Mesendoderm (in vitro differentiated cells): ENCODE measurements around the gene ACACA.

Experiments used
- DNase-seq: peaks from one replicate; pipeline ENCODE4 v3.0.0; 2013
- H2AK5ac ChIP-seq: 2 replicates; pipeline ENCODE4 v1.6.1; 2013; ENCODE audit warnings: low read length, inconsistent platforms
- H2BK120ac ChIP-seq: 2 replicates; pipeline ENCODE4 v1.6.1; 2013; ENCODE audit warnings: low read depth, mild to moderate bottlenecking, low read length, moderate library complexity, mixed read lengths
- H2BK15ac ChIP-seq: replicated peaks from 2 replicates; pipeline ENCODE4 v1.6.1; 2013; ENCODE audit warnings: low read depth, mild to moderate bottlenecking, moderate library complexity
- H2BK5ac ChIP-seq: 2 replicates; pipeline ENCODE4 v1.6.1; 2013; ENCODE audit warnings: low read length, inconsistent platforms
- H3K18ac ChIP-seq: 2 replicates; pipeline ENCODE4 v1.6.1; 2013; ENCODE audit warnings: mild to moderate bottlenecking, low read length, mixed read lengths
- H3K23ac ChIP-seq: one replicate; pipeline ENCODE4 v1.6.1; 2013; ENCODE audit warnings: low read length
- H3K27ac ChIP-seq: 2 replicates; pipeline ENCODE4 v1.5.1; 2013; ENCODE audit warnings: low read depth, mild to moderate bottlenecking, inconsistent platforms, low read length, moderate library complexity
- H3K27me3 ChIP-seq: 2 replicates; pipeline ENCODE4 v1.6.1; 2013; ENCODE audit warnings: low read length, control low read depth, mild to moderate bottlenecking, inconsistent platforms; ENCODE audit not compliant: insufficient read depth, poor library complexity
- H3K36me3 ChIP-seq: 2 replicates; pipeline ENCODE4 v1.6.1; 2013; ENCODE audit warnings: low read length, inconsistent platforms; ENCODE audit not compliant: control insufficient read depth, insufficient read depth
- H3K4ac ChIP-seq: one replicate; pipeline ENCODE4 v1.6.1; 2013; ENCODE audit warnings: low read depth, mild to moderate bottlenecking, low read length, moderate library complexity
- H3K4me1 ChIP-seq: 2 replicates; pipeline ENCODE4 v1.6.1; 2013; ENCODE audit warnings: low read depth, low read length, inconsistent platforms; ENCODE audit not compliant: control insufficient read depth
- H3K4me2 ChIP-seq: 2 replicates; pipeline ENCODE4 v1.6.1; 2013; ENCODE audit warnings: low read length
- H3K4me3 ChIP-seq: 2 replicates; pipeline ENCODE4 v1.5.1; 2013; ENCODE audit warnings: mild to moderate bottlenecking, low read length
- H3K56ac ChIP-seq: one replicate; pipeline ENCODE4 v1.6.1; 2013; ENCODE audit warnings: low read length
- H3K79me1 ChIP-seq: 2 replicates; pipeline ENCODE4 v1.6.1; 2013; ENCODE audit warnings: low read length, inconsistent platforms
- H3K79me2 ChIP-seq: 2 replicates; pipeline ENCODE4 v1.6.1; 2013; ENCODE audit warnings: mild to moderate bottlenecking, low read length; ENCODE audit not compliant: control insufficient read depth, insufficient read depth
- H3K9ac ChIP-seq: 2 replicates; pipeline ENCODE4 v1.6.1; 2013; ENCODE audit warnings: low read length, inconsistent platforms
- H4K5ac ChIP-seq: one replicate; pipeline ENCODE4 v1.6.1; 2013; ENCODE audit warnings: low read length
- H4K8ac ChIP-seq: one replicate; pipeline ENCODE4 v1.6.1; 2013; ENCODE audit warnings: low read depth, mild to moderate bottlenecking, control low read depth, low read length, moderate library complexity
- WGBS: extraction: QIAGEN DNeasy Blood & Tissue Kit; methylation state at CpG from one replicate; pipeline ENCODE4 v1.1.7; 2013; ENCODE audit warnings: low lambda C conversion rate, missing lambda C conversion rate; ENCODE audit not compliant: insufficient coverage; ENCODE audit errors: extremely low coverage; 5-methylcytosine and 5-hydroxymethylcytosine counted together

Gene ACACA

DNA sequence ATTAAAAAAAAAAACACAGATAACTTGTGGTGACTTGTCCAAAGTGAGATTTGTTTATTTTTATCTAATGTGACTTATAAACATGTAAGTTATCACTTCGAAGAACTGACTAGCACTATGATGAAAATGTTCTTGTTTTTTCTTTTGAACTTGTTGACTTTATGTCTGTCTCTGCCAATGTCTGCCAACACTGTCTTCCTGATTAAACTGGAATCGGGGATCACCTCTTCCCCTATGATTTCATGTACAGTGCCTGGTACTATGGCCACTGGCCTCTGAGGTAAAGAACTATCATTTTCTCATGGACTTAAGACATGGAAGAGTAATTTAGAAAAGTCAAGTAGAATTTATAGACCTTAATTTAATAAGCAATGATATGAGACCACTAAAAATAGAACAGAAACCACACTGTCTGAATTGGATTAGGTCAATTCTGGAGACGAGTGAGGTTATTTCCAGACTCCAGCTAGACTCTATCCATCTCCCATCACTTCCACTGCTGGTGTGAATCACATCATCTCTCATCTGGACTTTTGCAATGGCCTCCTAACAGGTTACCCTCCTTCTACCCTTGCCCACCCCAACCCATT, 22.0 kb downstream of the ACACA start:
- H2BK15ac ChIP-seq, result no peak overlapping the region
- H3K56ac ChIP-seq, result no peak overlapping the region
- DNase-seq, result no peak
- H3K4me2 ChIP-seq, result no peak overlapping the region
- H3K9ac ChIP-seq, result no peak overlapping the region
- no peak overlapping the region for H4K8ac ChIP-seq
- H2AK5ac ChIP-seq, result no peak overlapping the region
- H3K4ac ChIP-seq, result no peak overlapping the region
- no peak overlapping the region for H2BK120ac ChIP-seq
- H3K18ac ChIP-seq, result no peak overlapping the region
- no peaks in the 10 kb centered on the region for H3K79me1 ChIP-seq
- no peaks in the 10 kb centered on the region for H3K4me1 ChIP-seq
- no peaks in the 10 kb centered on the region for H3K36me3 ChIP-seq
- no peak overlapping the region for H3K4me3 ChIP-seq
- WGBS, result no CpG with 5 or more reads among the region's 3 CpGs
- no peak overlapping the region for H2BK5ac ChIP-seq
- H3K27ac ChIP-seq, result no peak overlapping the region
- no peaks in the 10 kb centered on the region for H3K27me3 ChIP-seq
- H4K5ac ChIP-seq, result no peak overlapping the region
- no peaks in the 10 kb centered on the region for H3K79me2 ChIP-seq
- no peak overlapping the region for H3K23ac ChIP-seq

DNA sequence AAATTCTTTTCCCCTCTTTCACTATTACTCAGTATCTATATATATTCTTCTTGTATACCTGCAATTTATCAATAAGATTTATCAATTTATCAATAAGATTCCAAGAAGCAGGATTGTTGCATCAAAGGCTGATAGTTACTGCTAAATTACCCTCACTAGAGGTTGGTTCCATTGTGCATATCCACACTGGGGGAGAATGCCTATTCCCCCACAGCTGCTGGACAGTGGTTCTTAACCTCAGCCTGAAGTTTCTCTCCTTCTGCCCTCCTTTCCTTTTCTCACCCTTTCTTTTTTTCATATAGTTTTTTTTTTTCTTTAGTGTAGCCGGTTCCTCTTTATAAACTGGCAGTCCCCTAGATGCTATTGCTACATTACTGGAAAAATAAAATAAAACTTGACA, 24.6 kb downstream of the ACACA start:
- Histone ChIP-seq H3K27ac (no peak overlapping the region), H4K5ac (no peak overlapping the region), H3K27me3 (no peaks in the 10 kb centered on the region), H2AK5ac (no peak overlapping the region), H3K4me1 (no peaks in the 10 kb centered on the region), H3K4me2 (no peak overlapping the region), H3K79me2 (no peaks in the 10 kb centered on the region), H3K56ac (no peak overlapping the region), H2BK120ac (no peak overlapping the region), H3K23ac (no peak overlapping the region), H3K36me3 (no peaks in the 10 kb centered on the region), H3K4me3 (no peak overlapping the region), H3K79me1 (no peaks in the 10 kb centered on the region), H3K9ac (no peak overlapping the region), H4K8ac (no peak overlapping the region), H2BK15ac (no peak overlapping the region), H2BK5ac (no peak overlapping the region), H3K18ac (no peak overlapping the region), H3K4ac (no peak overlapping the region)
- no CpG with 5 or more reads among the region's 1 CpG for WGBS
- no peak for DNase-seq

DNA sequence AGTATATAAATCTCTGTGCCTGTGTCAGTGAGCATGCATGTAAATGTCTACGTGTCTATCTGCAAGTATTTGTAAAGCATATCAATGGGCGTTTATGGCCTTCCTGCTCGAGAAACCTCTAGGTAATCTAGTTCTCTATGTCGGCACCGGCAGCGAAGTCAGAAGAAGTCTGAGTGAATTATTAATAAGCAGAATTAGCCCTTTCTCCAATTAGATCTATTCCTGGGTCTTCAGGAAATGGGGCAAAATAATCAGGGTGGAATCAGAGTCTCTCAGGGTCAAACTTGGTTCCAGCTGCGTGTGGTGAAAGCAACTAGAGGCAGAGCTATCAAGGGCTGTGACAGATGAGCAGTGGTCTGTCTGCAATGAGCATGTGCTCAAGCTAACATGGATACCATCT, 30.9 kb downstream of the ACACA start, which contains the start of gene C17orf78:
C17orf78 (plus strand) TSS at position 280 of the 400 bp plus-strand sequence; CDS start at position 388, 108 bp downstream.
- Histone ChIP-seq H3K27me3 (no peaks in the 10 kb centered on the region), H4K5ac (no peak within 1 kb of the TSS), H3K9ac (no peak within 1 kb of the TSS), H2BK15ac (no peak within 1 kb of the TSS), H3K4me1 (no peaks in the 10 kb centered on the region), H3K27ac (no peak within 1 kb of the TSS), H3K18ac (no peak within 1 kb of the TSS), H3K56ac (no peak within 1 kb of the TSS), H3K79me2 (no peaks in the 10 kb centered on the region), H3K36me3 (no peaks in the 10 kb centered on the region), H3K23ac (no peak within 1 kb of the TSS), H3K4me3 (no peak within 1 kb of the TSS), H3K4ac (no peak within 1 kb of the TSS), H2BK5ac (no peak within 1 kb of the TSS), H3K4me2 (no peak within 1 kb of the TSS), H4K8ac (no peak within 1 kb of the TSS), H3K79me1 (no peaks in the 10 kb centered on the region), H2AK5ac (no peak within 1 kb of the TSS), H2BK120ac (no peak within 1 kb of the TSS)
- no CpG with 5 or more reads among the region's 7 CpGs for WGBS
- DNase-seq, result no peak

DNA sequence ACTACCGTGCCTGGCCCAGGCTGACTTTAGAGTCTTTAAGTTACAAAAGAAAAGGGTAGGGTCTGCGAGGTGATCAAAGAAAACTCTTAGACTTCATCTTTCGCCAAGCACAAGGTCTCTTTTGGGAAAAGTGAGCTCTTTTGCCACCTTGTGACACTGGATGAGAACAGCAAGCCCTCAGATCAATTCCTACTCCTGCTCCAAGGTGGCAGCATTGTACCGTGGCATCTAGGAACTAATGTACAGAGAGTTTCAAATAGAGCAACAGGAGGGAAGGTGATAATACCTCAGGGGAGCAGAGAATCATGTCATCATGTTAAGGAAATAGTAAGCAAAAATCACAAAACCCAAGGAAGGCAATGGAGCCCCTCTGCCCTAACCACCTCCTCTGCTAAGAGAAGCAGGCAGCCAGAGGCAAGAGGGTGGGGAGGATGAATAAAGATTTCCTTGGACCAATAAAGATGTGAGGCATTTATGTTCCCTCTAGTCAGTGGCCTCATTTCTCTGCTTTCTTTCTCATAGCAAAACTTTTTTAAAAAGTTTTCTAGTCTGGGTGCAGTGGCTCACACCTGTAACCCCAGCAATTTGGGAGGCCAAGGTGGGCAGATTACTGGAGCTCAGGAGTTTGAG, 33.0 kb downstream of the ACACA start:
- H3K79me2 ChIP-seq, result no peaks in the 10 kb centered on the region
- no peak overlapping the region for H3K4me2 ChIP-seq
- no peak overlapping the region for H4K8ac ChIP-seq
- H3K36me3 ChIP-seq, result no peaks in the 10 kb centered on the region
- no peak overlapping the region for H2BK15ac ChIP-seq
- no peak overlapping the region for H3K27ac ChIP-seq
- no peak overlapping the region for H2BK5ac ChIP-seq
- H2AK5ac ChIP-seq, result no peak overlapping the region
- H3K23ac ChIP-seq, result no peak overlapping the region
- no peak overlapping the region for H2BK120ac ChIP-seq
- no peaks in the 10 kb centered on the region for H3K27me3 ChIP-seq
- H3K4ac ChIP-seq, result no peak overlapping the region
- no peak overlapping the region for H3K9ac ChIP-seq
- WGBS, result no CpG with 5 or more reads among the region's 4 CpGs
- H3K56ac ChIP-seq, result peak overlapping the region; percentile 1
- no peaks in the 10 kb centered on the region for H3K4me1 ChIP-seq
- peak; percentile 93 for DNase-seq
- no peaks in the 10 kb centered on the region for H3K79me1 ChIP-seq
- H3K18ac ChIP-seq, result no peak overlapping the region
- no peak overlapping the region for H4K5ac ChIP-seq
- H3K4me3 ChIP-seq, result no peak overlapping the region

DNA sequence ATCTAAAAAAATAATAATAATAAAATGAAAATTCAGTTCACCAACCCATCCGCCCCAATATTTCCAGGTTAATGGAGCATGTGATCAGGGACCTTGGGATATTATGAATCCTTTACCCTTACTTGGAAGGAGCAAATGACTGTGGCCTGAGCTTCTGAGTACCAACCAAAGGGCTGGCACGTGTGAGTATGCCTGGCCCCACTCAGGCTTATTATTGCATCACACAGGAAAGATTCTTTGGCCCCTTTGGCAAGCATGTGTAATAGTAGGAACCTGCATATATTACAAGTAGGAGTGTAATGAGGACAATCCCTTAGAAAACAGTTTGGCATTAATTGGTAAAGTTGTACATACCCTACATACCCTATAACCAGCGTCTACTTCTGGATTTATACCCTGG, 38.1 kb downstream of the ACACA start:
- Histone ChIP-seq H3K79me2 (no peaks in the 10 kb centered on the region), H3K79me1 (no peaks in the 10 kb centered on the region), H3K56ac (no peak overlapping the region), H4K8ac (no peak overlapping the region), H3K27me3 (no peaks in the 10 kb centered on the region), H2BK120ac (no peak overlapping the region), H3K23ac (no peak overlapping the region), H3K4me3 (no peak overlapping the region), H3K18ac (no peak overlapping the region), H3K4ac (no peak overlapping the region), H2AK5ac (no peak overlapping the region), H2BK5ac (no peak overlapping the region), H3K36me3 (no peaks in the 10 kb centered on the region), H2BK15ac (no peak overlapping the region), H4K5ac (no peak overlapping the region), H3K4me1 (no peaks in the 10 kb centered on the region), H3K9ac (no peak overlapping the region), H3K4me2 (no peak overlapping the region), H3K27ac (no peak overlapping the region)
- WGBS, result no CpG with 5 or more reads among the region's 3 CpGs
- DNase-seq, result no peak

DNA sequence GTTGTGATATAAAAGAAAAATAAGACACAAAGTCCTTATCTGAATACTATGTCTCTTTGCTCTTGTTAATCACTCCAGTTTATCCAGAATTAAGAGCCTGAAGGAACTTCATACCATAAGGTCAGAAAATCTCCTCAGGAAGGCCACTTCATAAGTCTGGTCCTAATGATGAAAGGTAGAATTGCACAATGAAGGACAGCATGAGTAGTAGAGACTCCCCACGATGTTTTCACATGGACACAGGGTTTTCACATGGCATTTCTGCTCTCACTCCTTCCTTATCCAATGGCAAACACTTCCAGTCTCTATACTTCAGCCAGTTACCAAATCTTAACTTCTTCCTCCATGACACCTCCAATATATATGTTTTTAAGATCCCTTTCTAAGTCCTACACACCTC, 41.0 kb downstream of the ACACA start:
- WGBS, result no CpG with 5 or more reads among the region's 1 CpG
- H3K27me3 ChIP-seq, result no peaks in the 10 kb centered on the region
- no peak overlapping the region for H2BK15ac ChIP-seq
- H3K9ac ChIP-seq, result no peak overlapping the region
- no peak overlapping the region for H3K4me2 ChIP-seq
- H3K79me1 ChIP-seq, result no peaks in the 10 kb centered on the region
- no peak overlapping the region for H3K23ac ChIP-seq
- no peak overlapping the region for H2BK120ac ChIP-seq
- no peak for DNase-seq
- H3K4me3 ChIP-seq, result no peak overlapping the region
- no peak overlapping the region for H4K5ac ChIP-seq
- no peak overlapping the region for H2AK5ac ChIP-seq
- H3K27ac ChIP-seq, result no peak overlapping the region
- H3K36me3 ChIP-seq, result no peaks in the 10 kb centered on the region
- H3K79me2 ChIP-seq, result no peaks in the 10 kb centered on the region
- no peaks in the 10 kb centered on the region for H3K4me1 ChIP-seq
- no peak overlapping the region for H3K56ac ChIP-seq
- H3K4ac ChIP-seq, result no peak overlapping the region
- H3K18ac ChIP-seq, result no peak overlapping the region
- no peak overlapping the region for H4K8ac ChIP-seq
- H2BK5ac ChIP-seq, result no peak overlapping the region
